NT2/D1 (cell line): ENCODE results near the gene CLDN19.

ENCODE experiments used
- SUZ12 ChIP-seq: IDR thresholded peaks from 2 replicates; pipeline ENCODE4 v1.6.1; 2011; ENCODE audit not compliant: insufficient read length, insufficient read depth; ENCODE audit errors: extremely low read depth
- YY1 ChIP-seq: IDR thresholded peaks from 2 replicates; pipeline ENCODE4 v1.6.1; 2011; ENCODE audit not compliant: insufficient read length, insufficient read depth
- ZNF274 ChIP-seq: IDR thresholded peaks from 2 replicates; pipeline ENCODE4 v1.6.1; 2011; ENCODE audit warnings: mild to moderate bottlenecking, low read depth, low read length

- TF ChIP-seq ZNF274 (no peak), YY1 (no peak), SUZ12 (no peak)
Observed at GRCh38 chr1:42698081-42698813, 41.8 kb downstream of the CLDN19 start.
